AG09319 (cell line): ENCODE data around the gene GTF2F1.

ENCODE experiments used
- DNase-seq: peaks from one replicate; pipeline ENCODE4 v3.0.0-alpha.2; 2010; ENCODE audit warnings: low read depth; ENCODE audit errors: extremely low read depth
- CTCF ChIP-seq: IDR thresholded peaks from 2 replicates; pipeline ENCODE4 v1.5.1; 2011; ENCODE audit warnings: low read depth, mild to moderate bottlenecking, inconsistent platforms, low read length, moderate library complexity

Gene GTF2F1, protein sequence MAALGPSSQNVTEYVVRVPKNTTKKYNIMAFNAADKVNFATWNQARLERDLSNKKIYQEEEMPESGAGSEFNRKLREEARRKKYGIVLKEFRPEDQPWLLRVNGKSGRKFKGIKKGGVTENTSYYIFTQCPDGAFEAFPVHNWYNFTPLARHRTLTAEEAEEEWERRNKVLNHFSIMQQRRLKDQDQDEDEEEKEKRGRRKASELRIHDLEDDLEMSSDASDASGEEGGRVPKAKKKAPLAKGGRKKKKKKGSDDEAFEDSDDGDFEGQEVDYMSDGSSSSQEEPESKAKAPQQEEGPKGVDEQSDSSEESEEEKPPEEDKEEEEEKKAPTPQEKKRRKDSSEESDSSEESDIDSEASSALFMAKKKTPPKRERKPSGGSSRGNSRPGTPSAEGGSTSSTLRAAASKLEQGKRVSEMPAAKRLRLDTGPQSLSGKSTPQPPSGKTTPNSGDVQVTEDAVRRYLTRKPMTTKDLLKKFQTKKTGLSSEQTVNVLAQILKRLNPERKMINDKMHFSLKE

DNA sequence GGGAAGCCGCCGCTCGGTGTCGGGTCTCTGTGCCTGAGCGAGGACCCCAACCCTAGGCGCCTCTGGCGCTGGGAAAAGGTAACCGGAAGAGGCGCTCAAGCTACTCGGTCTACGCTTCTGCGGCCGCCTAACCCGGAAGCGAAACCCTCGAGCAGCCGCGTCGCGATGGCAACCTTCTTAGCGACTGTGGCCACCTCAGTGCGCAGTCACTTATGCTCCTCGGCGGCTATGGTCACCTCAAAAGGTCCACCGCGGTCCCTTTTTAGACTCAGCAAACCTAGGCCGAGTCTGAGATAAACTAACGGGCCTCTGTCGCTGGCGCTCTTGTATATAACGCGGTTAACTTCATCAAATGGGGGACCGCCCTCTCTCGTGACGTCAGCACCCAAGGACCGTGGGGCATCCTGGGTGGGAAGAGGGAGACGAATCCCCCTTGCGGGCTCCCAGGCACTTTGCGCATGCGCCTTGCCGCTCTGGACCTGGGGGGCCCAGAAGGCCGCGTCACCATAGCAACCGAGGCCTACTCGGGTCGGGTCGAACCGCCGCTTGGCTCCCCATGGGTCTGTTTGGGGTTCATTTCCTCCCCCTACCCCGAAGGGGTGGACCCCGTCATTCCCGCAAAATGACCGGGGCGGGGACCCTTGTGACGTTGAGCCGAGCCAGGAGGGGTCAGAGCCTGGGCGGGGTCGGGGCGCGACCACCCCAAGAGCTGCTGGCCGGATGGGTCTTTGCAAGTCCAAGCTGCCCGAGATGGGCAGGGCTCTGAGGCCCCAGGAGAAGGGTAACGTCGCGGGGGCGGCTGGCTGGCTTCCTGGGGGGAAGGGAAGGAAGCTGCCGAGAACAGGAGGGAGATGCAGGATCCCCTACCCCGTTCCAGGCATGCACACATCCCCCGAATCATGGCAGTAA, at the start of gene GTF2F1:
TSS of gene GTF2F1 (minus strand) at position 91 of the 909 bp plus-strand sequence. CDS start 169 bp downstream, outside the sequence.
- DNase-seq, result peak; percentile 92
- TF ChIP-seq CTCF, result peak; percentile 16

- TF ChIP-seq CTCF, result no peak
Observed at GRCh38 chr19:6442087-6442688, 49.2 kb upstream of the GTF2F1 start.

DNA sequence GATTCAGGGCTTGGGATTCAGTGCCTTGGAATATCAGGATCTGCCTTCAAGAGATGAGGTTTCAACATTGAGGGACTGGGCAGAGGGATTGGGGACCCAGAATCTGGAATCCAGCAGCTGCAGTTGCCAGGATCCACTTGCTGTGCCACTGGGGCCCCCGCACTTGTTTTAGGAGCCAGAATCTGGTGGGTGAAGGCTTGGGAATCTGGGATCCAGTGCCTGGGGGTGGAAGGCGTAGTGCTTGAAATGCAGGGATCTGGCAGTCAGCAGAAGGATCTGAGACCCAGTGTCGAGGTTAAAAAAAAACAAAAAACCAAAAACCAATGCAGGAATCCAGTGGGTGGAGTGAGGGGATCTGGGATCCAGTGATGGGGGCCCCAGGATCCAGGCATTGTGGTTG, 47.9 kb upstream of the GTF2F1 start:
- no peak for TF ChIP-seq CTCF
- no peak for DNase-seq

More at GRCh38 chr19:6442087-6442688, 49.2 kb upstream of the GTF2F1 start:
- no peak for DNase-seq

GRCh38 chr19:6439743-6440142, 46.8 kb upstream of the GTF2F1 start:
- TF ChIP-seq CTCF, result no peak

GRCh38 chr19:6433663-6434062, 40.7 kb upstream of the GTF2F1 start, which contains the start of gene SLC25A41:
Gene SLC25A41, minus strand, starts transcription at chr19:6433763. Its CDS starts 70 bp downstream, at chr19:6433693.
- TF ChIP-seq CTCF, result no peak
- no peak for DNase-seq

More at GRCh38 chr19:6439743-6440142, 46.8 kb upstream of the GTF2F1 start:
- no peak for DNase-seq

DNA sequence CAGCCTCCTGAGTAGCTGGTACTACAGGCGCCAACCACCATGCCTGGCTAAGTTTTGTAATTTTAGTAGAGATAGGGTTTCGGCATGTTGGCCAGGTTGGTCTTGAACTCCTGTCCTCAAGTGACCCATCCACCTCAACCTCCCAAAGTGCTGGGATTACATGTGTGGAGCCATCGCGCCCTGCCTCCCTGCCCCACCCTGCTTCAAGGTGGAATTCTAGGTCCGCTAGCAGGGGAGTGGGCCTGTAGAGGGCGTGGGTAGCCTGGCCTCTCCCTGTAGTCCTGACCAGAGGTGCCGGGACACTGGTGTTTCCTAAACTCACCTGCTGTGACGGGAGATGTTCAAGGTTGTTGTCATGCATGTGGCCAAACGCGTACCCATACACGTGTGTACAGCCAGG, 40.2 kb upstream of the GTF2F1 start:
- DNase-seq, result no peak
- TF ChIP-seq CTCF, result no peak
